Measurements from ENCODE around the gene JARID2.

DNA sequence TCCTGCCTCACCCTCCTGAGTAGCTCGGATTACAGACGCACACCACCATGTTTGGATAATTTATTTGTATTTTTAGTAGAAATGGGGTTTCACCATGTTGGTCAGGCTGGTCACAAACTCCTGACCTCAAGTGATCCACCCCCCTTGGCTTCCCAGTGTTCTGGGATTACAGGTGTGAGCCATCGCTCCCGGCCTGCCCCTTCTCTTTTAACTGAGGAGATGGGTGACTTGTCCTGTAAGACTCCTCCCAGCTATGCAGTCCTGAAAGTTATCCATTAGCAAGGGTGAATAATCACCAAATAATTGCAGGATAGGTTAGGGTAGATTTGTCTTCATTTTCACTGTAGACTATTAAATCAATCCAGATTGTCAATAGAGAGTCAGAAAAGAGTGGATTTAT, 40.5 kb upstream of the JARID2 start:
- TF ChIP-seq, protein P1, sequence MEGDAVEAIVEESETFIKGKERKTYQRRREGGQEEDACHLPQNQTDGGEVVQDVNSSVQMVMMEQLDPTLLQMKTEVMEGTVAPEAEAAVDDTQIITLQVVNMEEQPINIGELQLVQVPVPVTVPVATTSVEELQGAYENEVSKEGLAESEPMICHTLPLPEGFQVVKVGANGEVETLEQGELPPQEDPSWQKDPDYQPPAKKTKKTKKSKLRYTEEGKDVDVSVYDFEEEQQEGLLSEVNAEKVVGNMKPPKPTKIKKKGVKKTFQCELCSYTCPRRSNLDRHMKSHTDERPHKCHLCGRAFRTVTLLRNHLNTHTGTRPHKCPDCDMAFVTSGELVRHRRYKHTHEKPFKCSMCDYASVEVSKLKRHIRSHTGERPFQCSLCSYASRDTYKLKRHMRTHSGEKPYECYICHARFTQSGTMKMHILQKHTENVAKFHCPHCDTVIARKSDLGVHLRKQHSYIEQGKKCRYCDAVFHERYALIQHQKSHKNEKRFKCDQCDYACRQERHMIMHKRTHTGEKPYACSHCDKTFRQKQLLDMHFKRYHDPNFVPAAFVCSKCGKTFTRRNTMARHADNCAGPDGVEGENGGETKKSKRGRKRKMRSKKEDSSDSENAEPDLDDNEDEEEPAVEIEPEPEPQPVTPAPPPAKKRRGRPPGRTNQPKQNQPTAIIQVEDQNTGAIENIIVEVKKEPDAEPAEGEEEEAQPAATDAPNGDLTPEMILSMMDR (IDR thresholded peaks at IDR 0.05), result no peak
- no peak for TF ChIP-seq SIN3A (IDR thresholded peaks at IDR 0.05; ENCODE audit: borderline replicate concordance, low read depth, low read length)
- TF ChIP-seq EP300 (IDR thresholded peaks at IDR 0.05; ENCODE audit: borderline replicate concordance in 1 of 2, low read depth in 1 of 2, low read length in 1 of 2), result no peak
- TF ChIP-seq NRF1 (IDR thresholded peaks at IDR 0.05; ENCODE audit: low read depth, low read length), result no peak
- no peak for TF ChIP-seq TAF1 (IDR thresholded peaks at IDR 0.05; ENCODE audit: borderline replicate concordance, low read depth, low read length)
- no peak for TF ChIP-seq POLR2AphosphoS5 (IDR thresholded peaks at IDR 0.05; ENCODE audit: low read depth, low read length)
- TF ChIP-seq RAD21 (IDR thresholded peaks at IDR 0.05; ENCODE audit: low read length), result no peak
- no peak for TF ChIP-seq CHD2 (IDR thresholded peaks at IDR 0.05; ENCODE audit: low read length, partially characterized antibody)
- TF ChIP-seq ELF1 (IDR thresholded peaks at IDR 0.05), result no peak
- no peak for TF ChIP-seq EZH2phosphoT487 (IDR thresholded peaks at IDR 0.05; ENCODE audit: borderline replicate concordance, low read depth)
- no peak for TF ChIP-seq JUND (IDR thresholded peaks at IDR 0.05)

All from SK-N-SH (cell line).